HepG2 (cell line): ENCODE measurements around the gene RPS6KA2. TPM values are rescaled to one million over a fixed set of nuclear protein-coding genes. Genes with fewer than 3 reads are reported as not detected.
"Not testable (repeated sequence)": the region's sequence is repeated elsewhere in the genome, so short reads cannot be mapped to it uniquely, and the experiment has no call there.

Experiments used
- ATAC-seq: fragments of 200-7000 bp; cut with Tn5 transposase; 3 replicates; pipeline ENCODE4 v1.9.1; 2020; ENCODE audit warnings: mild to moderate bottlenecking, moderate library complexity
- BruUV-seq: library from RNA; stranded (reverse); fragments of 400-500 nt; replicated peaks from 2 replicates; lab custom pipeline; 2021; lab: Mats Ljungman, UMichigan
- CTCF ChIA-PET: fragments of 300-600 bp; formaldehyde crosslinking; extraction: SDS; loops from one replicate; lab custom pipeline; 2021; ENCODE audit warnings: low total read pairs, inconsistent platforms, low intra/inter-chr PET ratio; lab: Yijun Ruan, JAX
- POLR2A ChIA-PET: fragments of 350-600 bp; sonication (Branson Sonifier 250); formaldehyde crosslinking; loops from one replicate; lab custom pipeline; 2020; ENCODE audit warnings: antibody characterized with exemption, inconsistent platforms; lab: Yijun Ruan, JAX
- DNase-seq: peaks from one replicate; pipeline ENCODE4 v3.0.0-alpha.2; 2015; ENCODE audit warnings: low spot score
- FAIRE-seq: peaks from 3 replicates; lab custom pipeline; 2011; peaks lifted over from hg19 to GRCh38; lab: Jason Lieb, UNC
- H2AFZ ChIP-seq: one replicate; pipeline ENCODE4 v1.6.1; 2011; ENCODE audit warnings: low read length, inconsistent platforms
- H3K27ac ChIP-seq: fragments of 300-600 bp; 3 replicates; pipeline ENCODE4 v1.8.0; 2011; ENCODE audit warnings: mixed run types, mild to moderate bottlenecking, mixed read lengths, low read length, inconsistent platforms; ENCODE audit not compliant: insufficient read depth; ENCODE audit errors: extremely low read length
- H3K27me3 ChIP-seq, 2 experiments: fragments of 200-600 bp in 1 of 2; 2 replicates in 1 of 2; 3 replicates in 1 of 2; pipeline versions ENCODE4 v1.6.0 to v1.8.0; 2011; ENCODE audit warnings: low read length in 2 of 2, mild to moderate bottlenecking in 2 of 2, moderate library complexity in 2 of 2, inconsistent platforms in 1 of 2; ENCODE audit not compliant: insufficient read depth in 2 of 2, control insufficient read depth in 1 of 2
- H3K36me3 ChIP-seq, 2 experiments: fragments of 200-600 bp in 1 of 2; replicated peaks in 1 of 2; 2 replicates in 1 of 2; 3 replicates in 1 of 2; pipeline versions ENCODE4 v1.5.1 to v1.8.0; 2011; ENCODE audit warnings: low read length in 2 of 2, inconsistent platforms in 1 of 2; ENCODE audit not compliant: insufficient read depth in 2 of 2, control insufficient read depth in 1 of 2
- H3K4me1 ChIP-seq: 2 replicates; pipeline ENCODE4 v1.5.1; 2012; ENCODE audit warnings: low read length, inconsistent platforms; ENCODE audit not compliant: insufficient read depth
- H3K4me2 ChIP-seq: 2 replicates; pipeline ENCODE4 v1.6.0; 2011; ENCODE audit warnings: low read depth, low read length, inconsistent platforms
- H3K4me3 ChIP-seq, 3 experiments: fragments of 200-600 bp in 1 of 3; sonication (generic), shearing (Covaris generic) in 1 of 3; replicated peaks in 1 of 3; 2 replicates each; pipeline ENCODE4 v1.5.1; 2011 to 2016; ENCODE audit warnings: low read length in 3 of 3, inconsistent platforms in 2 of 3, low read depth in 2 of 3, mild to moderate bottlenecking in 2 of 3, control low read depth in 1 of 3, mixed read lengths in 1 of 3; ENCODE audit not compliant: insufficient read depth in 1 of 3
- H3K79me2 ChIP-seq: one replicate; pipeline ENCODE4 v1.6.1; 2011; ENCODE audit warnings: low read length, inconsistent platforms; ENCODE audit not compliant: insufficient read depth
- H3K9ac ChIP-seq: 2 replicates; pipeline ENCODE4 v1.6.0; 2011; ENCODE audit warnings: mild to moderate bottlenecking, low read depth, low read length, inconsistent platforms; ENCODE audit not compliant: insufficient read depth
- H3K9me3 ChIP-seq: 2 replicates; pipeline ENCODE4 v1.5.1; 2012; ENCODE audit warnings: mild to moderate bottlenecking, low read length
- H4K20me1 ChIP-seq: 2 replicates; pipeline ENCODE4 v1.6.0; 2011; ENCODE audit warnings: inconsistent platforms, mild to moderate bottlenecking, low read length, moderate library complexity; ENCODE audit not compliant: insufficient read depth
- CREB1 ChIP-seq, 2 experiments: fragments of 450-650 bp in 1 of 2; IDR thresholded peaks; 2 replicates each; pipeline ENCODE4 v1.6.1; 2016 to 2017; ENCODE audit warnings: control low read depth in 1 of 2, mild to moderate bottlenecking in 1 of 2, missing compliant biosample characterization in 1 of 2, missing genetic modification characterization in 1 of 2
- FOXC1 ChIP-seq: sonication (generic); formaldehyde crosslinking; IDR thresholded peaks from 2 replicates; pipeline ENCODE4 v1.8.0; 2022; ENCODE audit warnings: mild to moderate bottlenecking, missing genetic modification reagents, borderline replicate concordance
- GLI4 ChIP-seq: sonication (generic); formaldehyde crosslinking; IDR thresholded peaks from 2 replicates; pipeline ENCODE4 v1.5.1; 2020; ENCODE audit warnings: missing genetic modification reagents, mild to moderate bottlenecking, moderate library complexity, borderline replicate concordance
- ZKSCAN1 ChIP-seq: fragments of 150-350 bp; IDR thresholded peaks from 2 replicates; pipeline ENCODE4 v1.6.1; 2014; ENCODE audit warnings: low read length
- ZNF317 ChIP-seq: sonication (generic); formaldehyde crosslinking; IDR thresholded peaks from 2 replicates; pipeline ENCODE4 v1.5.0; 2020; ENCODE audit warnings: mild to moderate bottlenecking, missing genetic modification reagents
- WGBS: methylation state at CpG from one replicate; pipeline ENCODE4 v1.1.6; 2017; ENCODE audit warnings: low lambda C conversion rate; 5-methylcytosine and 5-hydroxymethylcytosine counted together
- in situ Hi-C: cut with HindIII; loops from 2 replicates; pipeline ENCODE4 v1.10.0; 2017; ENCODE audit warnings: low pct_unique_long_range_greater_than_20kb; ENCODE audit not compliant: extremely low pct_ligation_motif_present
- intact Hi-C: fragments of 100-400 bp; cut with micrococcal nuclease; formaldehyde crosslinking; loops from one replicate; pipeline ENCODE4 v1.10.0; 2022; ENCODE audit not compliant: unreplicated experiment
- polyA plus RNA-seq, 8 experiments: library from polyadenylated mRNA; depleted of rRNA in 3 of 8; stranded (reverse) in 7 of 8; unstranded in 1 of 8; fragments of >200 nt; fragmentation: Illumina TruSeq in 4 of 8; extraction: Trizol in 4 of 8; gene quantifications; 2 replicates each; pipeline versions ENCODE4 v1.2.1 to v1.2.3, GENCODE V29; 2011 to 2016; ENCODE audit warnings: low read depth in 4 of 8, missing spikeins in 1 of 8, mixed read lengths in 1 of 8; ENCODE audit not compliant: insufficient read depth in 1 of 8
- total RNA-seq, 5 experiments: library from RNA; depleted of rRNA; stranded (reverse); fragments of >200 nt; fragmentation: Illumina TruSeq; extraction: Trizol; gene quantifications; 2 replicates each; pipeline ENCODE4 v1.2.3, GENCODE V29; 2016; ENCODE audit warnings: low read depth in 1 of 5

Gene RPS6KA2
- total and polyA plus RNA-seq, 2 of the 13 experiments (the other 11 are each of a cell fraction or from before 2014, with no cell fraction given) = 0.22 to 0.38 TPM

DNA sequence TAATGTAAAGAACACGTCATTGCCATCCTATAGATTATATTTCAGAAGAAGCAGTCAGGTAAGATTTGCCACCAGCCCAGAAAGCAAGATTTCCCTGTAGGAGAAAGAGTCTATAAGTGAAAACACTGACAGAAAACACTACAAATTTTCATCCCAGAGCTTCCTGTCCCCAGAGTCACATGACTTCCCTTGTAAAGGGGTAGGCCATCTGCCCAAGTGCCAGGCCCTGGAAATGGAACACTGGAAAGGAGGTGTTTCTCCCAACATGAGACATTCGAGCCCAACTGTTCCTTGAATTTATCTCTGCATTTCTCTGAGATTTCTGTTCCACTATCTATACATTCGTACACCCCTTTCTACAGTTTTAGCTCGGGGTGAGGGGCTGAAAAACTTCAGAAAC is 87.5 kb downstream of the RPS6KA2 start:
- H3K36me3 ChIP-seq = no peaks in the 10 kb centered on the region
- H3K27ac ChIP-seq = no peak overlapping the region
- WGBS = 2% methylated on average over 4 of the region's 4 CpGs
- peak; percentile 24; the same call in 1 of the 2 replicates for TF ChIP-seq CREB1 (IDR thresholded peaks at IDR 0.05)
- TF ChIP-seq CREB1 (CRISPR knock-in tag; IDR thresholded peaks at IDR 0.05) = no peak
- TF ChIP-seq ZKSCAN1 = no peak
- no peak for TF ChIP-seq GLI4 (CRISPR knock-in tag)
- no peak for TF ChIP-seq FOXC1 (CRISPR knock-in tag)
- no peak for TF ChIP-seq ZNF317 (CRISPR knock-in tag)
- H2AFZ ChIP-seq = no peak overlapping the region
- no peak for DNase-seq
- no TSS peak for BruUV-seq
- H3K4me3 ChIP-seq = no peak overlapping the region
- H4K20me1 ChIP-seq = no peaks in the 10 kb centered on the region; the same call in 1 of the 2 replicates
- FAIRE-seq = no peak
- H3K79me2 ChIP-seq = no peaks in the 10 kb centered on the region
- no peaks in the 10 kb centered on the region for H3K4me1 ChIP-seq
- H3K9ac ChIP-seq = no peak overlapping the region
- in situ Hi-C loops (no loop called here), intact Hi-C loops (no loop called here)
- H3K4me2 ChIP-seq = no peak overlapping the region
- H3K9me3 ChIP-seq = no peaks in the 10 kb centered on the region
- ATAC-seq = no peak
- H3K27me3 ChIP-seq = peaks cover 6 to 87% of the 10 kb centered on the region in 2 experiments
- ChIA-PET POLR2A (no interaction called here), CTCF (no interaction called here)

- H3K9me3 ChIP-seq, H3K27ac ChIP-seq, H3K4me2 ChIP-seq, H4K20me1 ChIP-seq, H3K4me3 ChIP-seq, ATAC-seq, in situ Hi-C loops, BruUV-seq, H3K9ac ChIP-seq, FAIRE-seq, H3K4me1 ChIP-seq, H2AFZ ChIP-seq, H3K36me3 ChIP-seq, DNase-seq, CTCF ChIA-PET, intact Hi-C loops, POLR2A ChIA-PET, H3K79me2 ChIP-seq: not testable (repeated sequence)
- H3K27me3 ChIP-seq = peaks cover 6 to 86% of the 10 kb centered on the region in 2 experiments
- WGBS = 49% methylated on average over 9 of the region's 9 CpGs
These were observed 88.1 kb downstream of the RPS6KA2 start for GRCh38 chr6:166539011-166539385.
